H1 (cell line): ENCODE data around the gene NOL4L. TPM values are rescaled to one million over a fixed set of nuclear protein-coding genes. Genes with fewer than 3 reads are reported as not detected.

Experiments
- RNF2 ChIP-seq: fragments of 200-900, 300-1000 bp; sonication (generic); IDR thresholded peaks from 2 replicates; pipeline ENCODE4 v1.7.1; 2016; ENCODE audit warnings: borderline replicate concordance, low read depth, mild to moderate bottlenecking, antibody characterized with exemption, low read length; ENCODE audit not compliant: poor library complexity, severe bottlenecking; ENCODE audit errors: missing control alignments
- SIN3A ChIP-seq, 2 experiments: IDR thresholded peaks in 1 of 2; conservative IDR thresholded peaks in 1 of 2; 2 replicates each; pipeline ENCODE4 v1.6.1; 2011 to 2012; ENCODE audit warnings: low read length in 2 of 2, improper control_type of control experiment in 1 of 2, low read depth in 1 of 2, mild to moderate bottlenecking in 1 of 2
- polyA plus RNA-seq, 7 experiments: library from polyadenylated mRNA; depleted of rRNA in 3 of 7; stranded (reverse) in 5 of 7; unstranded in 2 of 7; fragments of >200 nt in 5 of 7; fragments of 200-250 nt in 2 of 7; gene quantifications; 1 replicate in 5 of 7; 2 replicates in 1 of 7; 4 replicates in 1 of 7; pipeline versions ENCODE4 v1.2.1 to v1.2.3, GENCODE V29; 2011 to 2013; ENCODE audit warnings: missing spikeins in 2 of 7, mixed read lengths in 2 of 7
- total RNA-seq: library from RNA; stranded (reverse); fragmentation: NEBNext Ultra II Directional; extraction: Animal tissue kit (Norgen Biotek cat#: 25700); gene quantifications from 2 replicates; pipeline ENCODE4 v1.2.1, GENCODE V29; 2021

NOL4L gene
- total and polyA plus RNA-seq, 2 of the 8 experiments (the other 6 are each of a cell fraction or from before 2014, with no cell fraction given) = 15.3 to 23.7 TPM

DNA sequence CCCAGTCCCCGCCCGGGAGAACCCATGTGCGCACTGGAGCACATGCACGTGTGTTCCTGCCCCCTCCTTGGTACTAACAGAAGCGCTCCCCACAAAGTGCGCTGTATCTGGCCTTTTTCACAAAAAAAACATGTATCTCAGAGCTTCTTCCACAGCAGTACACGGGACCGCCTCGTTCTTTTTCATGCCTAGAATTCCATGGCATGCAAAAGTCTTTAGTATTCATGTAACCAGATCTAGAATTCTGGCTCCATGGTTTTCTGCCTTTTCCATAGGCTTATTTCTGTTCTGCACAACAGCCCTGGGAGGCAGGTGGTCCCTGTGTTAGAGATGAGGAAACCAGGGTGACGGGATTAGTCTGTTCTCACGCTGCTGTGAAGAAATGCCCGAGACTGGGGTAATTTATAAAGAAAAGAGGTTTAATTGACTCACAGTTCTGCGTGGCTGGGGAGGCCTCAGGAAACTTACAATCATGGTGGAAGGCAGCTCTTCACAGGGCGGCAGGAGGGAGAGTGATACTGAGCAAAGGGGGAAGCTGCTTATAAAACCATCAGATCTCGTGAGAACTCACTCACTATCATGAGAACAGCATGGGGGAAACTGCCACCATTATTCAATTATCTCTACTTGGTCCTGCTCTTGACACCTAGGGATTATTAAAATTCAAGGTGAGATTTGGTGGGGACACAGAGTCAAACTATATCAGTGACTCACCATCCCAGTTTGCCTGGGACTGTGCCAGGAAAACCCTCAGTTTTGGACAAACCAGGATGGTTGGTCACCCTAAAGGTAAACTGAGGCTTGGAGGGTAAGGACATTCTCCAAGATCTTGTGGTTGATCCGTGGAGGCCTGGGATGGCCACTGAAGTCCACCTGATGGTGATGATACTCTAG lies 47.6 kb upstream of the NOL4L start (continued):
- TF ChIP-seq SIN3A (conservative IDR thresholded peaks at IDR 0.05 in 1 of 2, IDR thresholded peaks at IDR 0.05 in 1 of 2; ENCODE audit: low read depth in 1 of 2, low read length in 2 of 2) (no peak), RNF2 (no peak)
